H9 (cell line): ENCODE measurements around the gene GTF3A. TPM values are rescaled to one million over a fixed set of nuclear protein-coding genes. Genes with fewer than 3 reads are reported as not detected.

Source experiments
- DNase-seq: peaks from one replicate; pipeline ENCODE4 v3.0.0-alpha.2; 2017
- H2AFZ ChIP-seq: one replicate; pipeline ENCODE4 v1.6.1; 2013; ENCODE audit warnings: mild to moderate bottlenecking, low read length, control low read depth, moderate library complexity
- H2AK5ac ChIP-seq: 2 replicates; pipeline ENCODE4 v1.6.1; 2013; ENCODE audit warnings: low read length, control low read depth, mixed read lengths; ENCODE audit not compliant: insufficient read length
- H2BK120ac ChIP-seq: one replicate; pipeline ENCODE4 v1.6.1; 2013; ENCODE audit warnings: low read depth, mild to moderate bottlenecking, low read length, control low read depth, inconsistent platforms; ENCODE audit not compliant: poor library complexity, severe bottlenecking
- H2BK12ac ChIP-seq: 2 replicates; pipeline ENCODE4 v1.6.1; 2013; ENCODE audit warnings: low read length, control low read depth, mixed read lengths, low read depth; ENCODE audit not compliant: insufficient read length
- H2BK15ac ChIP-seq: 2 replicates; pipeline ENCODE4 v1.6.1; 2013; ENCODE audit warnings: low read depth, low read length, control low read depth
- H2BK20ac ChIP-seq: one replicate; pipeline ENCODE4 v1.6.1; 2013; ENCODE audit warnings: low read depth, mild to moderate bottlenecking, low read length, control low read depth, inconsistent platforms; ENCODE audit not compliant: poor library complexity, severe bottlenecking
- H2BK5ac ChIP-seq: 2 replicates; pipeline ENCODE4 v1.6.1; 2013; ENCODE audit warnings: low read length, control low read depth, mixed read lengths; ENCODE audit not compliant: insufficient read length
- H3K14ac ChIP-seq: 2 replicates; pipeline ENCODE4 v1.6.1; 2013; ENCODE audit warnings: low read length, control low read depth; ENCODE audit not compliant: insufficient read depth
- H3K18ac ChIP-seq: 2 replicates; pipeline ENCODE4 v1.6.1; 2013; ENCODE audit warnings: low read depth, mild to moderate bottlenecking, mixed read lengths, low read length, control low read depth; ENCODE audit not compliant: insufficient read length
- H3K23ac ChIP-seq: 2 replicates; pipeline ENCODE4 v1.6.1; 2013; ENCODE audit warnings: low read length, control low read depth, mixed read lengths, low read depth; ENCODE audit not compliant: insufficient read length
- H3K23me2 ChIP-seq: 2 replicates; pipeline ENCODE4 v1.6.1; 2013; ENCODE audit warnings: low read depth, mild to moderate bottlenecking, mixed read lengths, low read length, control low read depth; ENCODE audit not compliant: insufficient read length, poor library complexity, severe bottlenecking
- H3K27ac ChIP-seq: 2 replicates; pipeline ENCODE4 v1.5.1; 2013; ENCODE audit warnings: low read length, control low read depth, mixed read lengths, low read depth; ENCODE audit not compliant: insufficient read length
- H3K27me3 ChIP-seq: 2 replicates; pipeline ENCODE4 v1.6.1; 2013; ENCODE audit warnings: low read length, control low read depth, inconsistent platforms; ENCODE audit not compliant: insufficient read depth
- H3K4ac ChIP-seq: 2 replicates; pipeline ENCODE4 v1.6.1; 2013; ENCODE audit warnings: low read depth, mild to moderate bottlenecking, control low read depth, inconsistent platforms, low read length, moderate library complexity
- H3K4me1 ChIP-seq: 2 replicates; pipeline ENCODE4 v1.6.1; 2013; ENCODE audit warnings: low read length, control low read depth, inconsistent platforms; ENCODE audit not compliant: insufficient read depth
- H3K4me2 ChIP-seq: 2 replicates; pipeline ENCODE4 v1.6.1; 2013; ENCODE audit warnings: low read length, control low read depth, mixed read lengths; ENCODE audit not compliant: insufficient read length, insufficient read depth
- H3K56ac ChIP-seq: 2 replicates; pipeline ENCODE4 v1.6.1; 2013; ENCODE audit warnings: low read depth, mild to moderate bottlenecking, mixed read lengths, low read length, control low read depth; ENCODE audit not compliant: insufficient read length
- H3K79me1 ChIP-seq: 2 replicates; pipeline ENCODE4 v1.6.1; 2013; ENCODE audit warnings: low read depth, mild to moderate bottlenecking, moderate library complexity, low read length, control low read depth, inconsistent platforms; ENCODE audit not compliant: insufficient read depth, poor library complexity, severe bottlenecking
- H3K79me2 ChIP-seq: 2 replicates; pipeline ENCODE4 v1.6.1; 2013; ENCODE audit warnings: low read length, control low read depth, inconsistent platforms; ENCODE audit not compliant: insufficient read depth
- H3K9ac ChIP-seq: 2 replicates; pipeline ENCODE4 v1.6.1; 2013; ENCODE audit warnings: low read length, control low read depth, mixed read lengths; ENCODE audit not compliant: insufficient read length; ENCODE audit errors: extremely low read depth
- H3K9me3 ChIP-seq: one replicate; pipeline ENCODE4 v1.6.1; 2013; ENCODE audit warnings: low read depth, low read length, inconsistent platforms; ENCODE audit not compliant: control insufficient read depth
- H3T11ph ChIP-seq: one replicate; pipeline ENCODE4 v1.6.1; 2013; ENCODE audit warnings: mild to moderate bottlenecking, low read length, control low read depth, inconsistent platforms
- H4K20me1 ChIP-seq: one replicate; pipeline ENCODE4 v1.6.1; 2013; ENCODE audit not compliant: control insufficient read depth, insufficient read length, insufficient read depth
- H4K5ac ChIP-seq: 2 replicates; pipeline ENCODE4 v1.6.1; 2013; ENCODE audit warnings: low read depth, mild to moderate bottlenecking, mixed read lengths, low read length, control low read depth; ENCODE audit not compliant: insufficient read length
- H4K8ac ChIP-seq: replicated peaks from 2 replicates; pipeline ENCODE4 v1.6.1; 2013; ENCODE audit warnings: low read length, control low read depth, mixed read lengths, low read depth; ENCODE audit not compliant: insufficient read length
- H4K91ac ChIP-seq: 2 replicates; pipeline ENCODE4 v1.6.1; 2013; ENCODE audit warnings: low read depth, mild to moderate bottlenecking, moderate library complexity, mixed read lengths, low read length, control low read depth; ENCODE audit not compliant: insufficient read length
- H3K27ac Mint-ChIP-seq, 3 experiments: 2 replicates in 2 of 3; 3 replicates in 1 of 3; pipeline ENCODE4 v1.8.0; 2020 to 2021; ENCODE audit warnings: mixed read lengths in 3 of 3, mild to moderate bottlenecking in 1 of 3, moderate library complexity in 1 of 3
- H3K27me3 Mint-ChIP-seq: 2 replicates; pipeline ENCODE4 v1.8.0; 2021; ENCODE audit warnings: low read depth, mild to moderate bottlenecking, moderate library complexity, mixed read lengths
- H3K36me3 Mint-ChIP-seq, 3 experiments: 2 replicates in 2 of 3; 3 replicates in 1 of 3; pipeline ENCODE4 v1.8.0; 2020 to 2021; ENCODE audit warnings: low read depth in 3 of 3, mixed read lengths in 3 of 3; ENCODE audit not compliant: insufficient read depth in 1 of 3
- H3K4me1 Mint-ChIP-seq, 2 experiments: 2 replicates each; pipeline ENCODE4 v1.8.0; 2020; ENCODE audit warnings: mixed read lengths in 2 of 2
- H3K4me3 Mint-ChIP-seq, 2 experiments: 2 replicates in 1 of 2; 3 replicates in 1 of 2; pipeline ENCODE4 v1.8.0; 2020 to 2021; ENCODE audit warnings: mild to moderate bottlenecking in 2 of 2, mixed read lengths in 2 of 2, moderate library complexity in 1 of 2
- H3K9me3 Mint-ChIP-seq, 2 experiments: 2 replicates in 1 of 2; 3 replicates in 1 of 2; pipeline ENCODE4 v1.8.0; 2020; ENCODE audit warnings: mild to moderate bottlenecking in 2 of 2, mixed read lengths in 2 of 2, moderate library complexity in 1 of 2
- WGBS: extraction: QIAGEN DNeasy Blood & Tissue Kit; methylation state at CpG from one replicate; pipeline ENCODE4 v1.1.7; 2013; ENCODE audit warnings: missing lambda C conversion rate, low lambda C conversion rate, mixed read lengths; ENCODE audit not compliant: insufficient read length; ENCODE audit errors: extremely low coverage; 5-methylcytosine and 5-hydroxymethylcytosine counted together
- total RNA-seq: library from RNA; stranded (reverse); gene quantifications from 2 replicates; pipeline ENCODE4 v1.2.1, GENCODE V29; 2021
- TF ChIP-seq, protein P1 (sequence below): fragments of 200-600 bp; sonication (generic); conservative IDR thresholded peaks from 3 replicates; pipeline ENCODE4 v1.8.0; 2021; ENCODE audit warnings: antibody characterized with exemption, mild to moderate bottlenecking

GTF3A gene
- total RNA-seq, 1 experiment from 2014 or later: 70.0 TPM

DNA sequence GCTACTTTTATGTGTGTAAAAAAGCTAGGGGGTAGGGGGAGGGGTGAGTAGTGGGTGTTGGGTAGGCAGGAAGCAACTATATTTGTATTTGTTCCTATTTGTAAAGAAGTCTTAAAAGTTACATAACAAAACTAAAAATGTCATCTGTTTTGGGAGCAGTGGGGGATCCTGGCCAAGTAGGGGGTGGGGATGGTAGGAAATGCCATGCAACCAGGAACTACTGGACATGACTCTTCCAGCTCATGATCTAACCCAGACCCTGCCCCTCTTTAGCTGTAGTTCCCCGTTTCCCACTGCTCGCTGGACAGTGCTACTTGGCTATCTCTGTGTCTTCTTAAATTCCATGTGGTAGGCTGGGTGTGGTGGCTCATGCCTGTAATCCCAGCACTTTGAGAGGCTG, 3.2 kb downstream of the GTF3A start:
- no peaks in the 10 kb centered on the region for H3K9me3 Mint-ChIP-seq
- Histone ChIP-seq H3K23ac (no peak overlapping the region), H2AK5ac (no peak overlapping the region), H4K8ac (no peak overlapping the region), H3K79me1 (no peaks in the 10 kb centered on the region), H3T11ph (no peak overlapping the region), H2AFZ (no peak overlapping the region), H3K23me2 (peaks cover 16% of the 10 kb centered on the region), H3K18ac (no peak overlapping the region), H3K79me2 (no peaks in the 10 kb centered on the region; the same call in 1 of the 2 replicates), H3K4ac (no peak overlapping the region), H2BK120ac (no peak overlapping the region), H2BK20ac (no peak overlapping the region), H4K91ac (no peak overlapping the region), H2BK15ac (no peak overlapping the region), H3K4me1 (no peaks in the 10 kb centered on the region; the same call in 1 of the 2 replicates), H2BK5ac (no peak overlapping the region), H3K56ac (no peak overlapping the region), H3K27me3 (no peaks in the 10 kb centered on the region; the same call in 1 of the 2 replicates), H4K20me1 (no peaks in the 10 kb centered on the region), H3K14ac (no peak overlapping the region), H4K5ac (no peak overlapping the region), H3K4me2 (no peak overlapping the region), H2BK12ac (no peak overlapping the region), H3K27ac (no peak overlapping the region), H3K9me3 (no peaks in the 10 kb centered on the region), H3K9ac (no peak overlapping the region)
- no peak overlapping the region for H3K27ac Mint-ChIP-seq
- no peak overlapping the region for H3K4me3 Mint-ChIP-seq
- H3K4me1 Mint-ChIP-seq: peaks cover 22 to 26% of the 10 kb centered on the region in 2 experiments
- no CpG with 5 or more reads among the region's 2 CpGs for WGBS
- TF ChIP-seq, protein P1, sequence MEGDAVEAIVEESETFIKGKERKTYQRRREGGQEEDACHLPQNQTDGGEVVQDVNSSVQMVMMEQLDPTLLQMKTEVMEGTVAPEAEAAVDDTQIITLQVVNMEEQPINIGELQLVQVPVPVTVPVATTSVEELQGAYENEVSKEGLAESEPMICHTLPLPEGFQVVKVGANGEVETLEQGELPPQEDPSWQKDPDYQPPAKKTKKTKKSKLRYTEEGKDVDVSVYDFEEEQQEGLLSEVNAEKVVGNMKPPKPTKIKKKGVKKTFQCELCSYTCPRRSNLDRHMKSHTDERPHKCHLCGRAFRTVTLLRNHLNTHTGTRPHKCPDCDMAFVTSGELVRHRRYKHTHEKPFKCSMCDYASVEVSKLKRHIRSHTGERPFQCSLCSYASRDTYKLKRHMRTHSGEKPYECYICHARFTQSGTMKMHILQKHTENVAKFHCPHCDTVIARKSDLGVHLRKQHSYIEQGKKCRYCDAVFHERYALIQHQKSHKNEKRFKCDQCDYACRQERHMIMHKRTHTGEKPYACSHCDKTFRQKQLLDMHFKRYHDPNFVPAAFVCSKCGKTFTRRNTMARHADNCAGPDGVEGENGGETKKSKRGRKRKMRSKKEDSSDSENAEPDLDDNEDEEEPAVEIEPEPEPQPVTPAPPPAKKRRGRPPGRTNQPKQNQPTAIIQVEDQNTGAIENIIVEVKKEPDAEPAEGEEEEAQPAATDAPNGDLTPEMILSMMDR: no peak
- DNase-seq: no peak
- H3K36me3 Mint-ChIP-seq: peaks cover 18 to 50% (median 37%) of the 10 kb centered on the region in 3 experiments; a peak in 6 of 7 replicates
- peaks cover 14% of the 10 kb centered on the region for H3K27me3 Mint-ChIP-seq
